A673 (cell line): ENCODE measurements around the gene FOLR2. TPM values are rescaled to one million over a fixed set of nuclear protein-coding genes. Genes with fewer than 3 reads are reported as not detected.

Experiments used
- BruUV-seq: library from RNA; stranded (reverse); fragments of 400-500 nt; replicated peaks from 2 replicates; lab custom pipeline; 2021; lab: Mats Ljungman, UMichigan
- CTCF ChIA-PET: fragments of 300-600 bp; sonication (Branson Sonifier 250); formaldehyde crosslinking; loops from one replicate; lab custom pipeline; 2022; ENCODE audit warnings: antibody characterized with exemption; lab: Charles Lee
- POLR2A ChIA-PET: fragments of 300-600 bp; sonication (Branson Sonifier 250); formaldehyde crosslinking; loops from one replicate; lab custom pipeline; 2022; ENCODE audit warnings: antibody characterized with exemption; ENCODE audit not compliant: low non-redundant PET; lab: Charles Lee
- DNase-seq: peaks from one replicate; pipeline ENCODE4 v3.0.0-alpha.2; 2015; ENCODE audit warnings: low spot score
- H3K27ac ChIP-seq: fragments of 200-600 bp; sonication (generic); 2 replicates; pipeline ENCODE4 v1.5.1; 2016; ENCODE audit warnings: mixed run types, low read depth, mild to moderate bottlenecking, mixed read lengths, antibody characterized with exemption, low read length; ENCODE audit not compliant: poor library complexity, severe bottlenecking
- H3K27me3 ChIP-seq: fragments of 200-600 bp; sonication (generic); replicated peaks from 2 replicates; pipeline ENCODE4 v1.6.1; 2017; ENCODE audit warnings: mixed run types, low read depth, mild to moderate bottlenecking, mixed read lengths, antibody characterized with exemption, low read length; ENCODE audit not compliant: insufficient read depth, poor library complexity
- H3K36me3 ChIP-seq: fragments of 200-600 bp; sonication (generic); 2 replicates; pipeline ENCODE4 v1.6.1; 2016; ENCODE audit warnings: mixed run types, mild to moderate bottlenecking, mixed read lengths, antibody characterized with exemption, low read length; ENCODE audit not compliant: insufficient read depth, poor library complexity, severe bottlenecking
- H3K4me1 ChIP-seq: fragments of 200-600 bp; sonication (generic); 2 replicates; pipeline ENCODE4 v1.6.1; 2017; ENCODE audit warnings: mixed run types, mild to moderate bottlenecking, mixed read lengths, antibody characterized with exemption, low read length; ENCODE audit not compliant: insufficient read depth, poor library complexity, severe bottlenecking
- H3K4me3 ChIP-seq: fragments of 200-600 bp; sonication (generic); 2 replicates; pipeline ENCODE4 v1.5.1; 2016; ENCODE audit warnings: low read depth, mixed run types, mild to moderate bottlenecking, mixed read lengths, low read length; ENCODE audit not compliant: poor library complexity, severe bottlenecking
- H3K9me3 ChIP-seq: fragments of 200-600 bp; sonication (generic); 2 replicates; pipeline ENCODE4 v1.6.1; 2016; ENCODE audit warnings: mixed run types, low read depth, mild to moderate bottlenecking, mixed read lengths, antibody characterized with exemption, low read length; ENCODE audit not compliant: poor library complexity, severe bottlenecking
- EZH2 ChIP-seq: fragments of 200-600 bp; sonication (generic); IDR thresholded peaks from 2 replicates; pipeline ENCODE4 v1.6.1; 2017; ENCODE audit warnings: borderline replicate concordance, low read depth, mild to moderate bottlenecking, mixed read lengths, antibody characterized with exemption, low read length; ENCODE audit not compliant: poor library complexity, severe bottlenecking
- intact Hi-C: fragments of 100-400 bp; cut with micrococcal nuclease; formaldehyde crosslinking; loops from one replicate; pipeline ENCODE4 v1.10.0; 2022; ENCODE audit not compliant: unreplicated experiment
- total RNA-seq: library from RNA; stranded (reverse); gene quantifications from 2 replicates; pipeline ENCODE4 v1.2.3, GENCODE V29; 2021
- TF ChIP-seq, protein P1 (sequence below): fragments of 300-800, 200-600 bp; sonication (generic); conservative IDR thresholded peaks from 2 replicates; pipeline ENCODE4 v1.5.1; 2017; ENCODE audit warnings: low read depth, mild to moderate bottlenecking, antibody characterized with exemption, low read length, moderate library complexity, mixed read lengths

The FOLR2 gene
- total RNA-seq, 1 experiment from 2014 or later: not detected

GRCh38 chr11:72241291-72241781, 24.7 kb downstream of the FOLR2 start:
- H3K27me3 ChIP-seq: peaks cover 73% of the 10 kb centered on the region
- CTCF ChIA-PET: no interaction called here
- POLR2A ChIA-PET: no interaction called here

DNA sequence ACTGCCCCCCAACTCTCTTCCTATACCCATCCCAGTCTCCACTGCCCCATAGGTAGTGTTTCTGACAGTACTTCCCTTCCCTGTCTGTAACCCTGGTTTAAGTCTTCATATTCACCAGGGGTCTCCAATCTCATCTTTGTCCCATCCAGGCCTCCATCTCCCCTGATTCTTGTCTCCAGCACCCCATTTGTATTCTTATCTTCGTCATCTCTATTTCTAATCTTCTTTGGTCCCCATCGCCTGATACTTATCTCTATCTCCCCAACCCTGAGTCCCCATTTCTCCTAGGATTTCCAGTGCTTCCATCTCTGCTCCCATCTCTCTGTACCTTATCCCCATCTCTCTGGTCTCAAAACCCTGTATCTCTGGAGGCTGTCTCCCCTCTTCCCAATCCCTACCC, 25.5 kb downstream of the FOLR2 start:
- Histone ChIP-seq H3K9me3 (no peaks in the 10 kb centered on the region), H3K4me1 (no peaks in the 10 kb centered on the region), H3K27ac (no peak overlapping the region), H3K27me3 (peaks cover 81% of the 10 kb centered on the region), H3K4me3 (no peak overlapping the region), H3K36me3 (peaks cover 5% of the 10 kb centered on the region)
- intact Hi-C loops: no loop called here
- no peak for TF ChIP-seq EZH2
- TF ChIP-seq, protein P1, sequence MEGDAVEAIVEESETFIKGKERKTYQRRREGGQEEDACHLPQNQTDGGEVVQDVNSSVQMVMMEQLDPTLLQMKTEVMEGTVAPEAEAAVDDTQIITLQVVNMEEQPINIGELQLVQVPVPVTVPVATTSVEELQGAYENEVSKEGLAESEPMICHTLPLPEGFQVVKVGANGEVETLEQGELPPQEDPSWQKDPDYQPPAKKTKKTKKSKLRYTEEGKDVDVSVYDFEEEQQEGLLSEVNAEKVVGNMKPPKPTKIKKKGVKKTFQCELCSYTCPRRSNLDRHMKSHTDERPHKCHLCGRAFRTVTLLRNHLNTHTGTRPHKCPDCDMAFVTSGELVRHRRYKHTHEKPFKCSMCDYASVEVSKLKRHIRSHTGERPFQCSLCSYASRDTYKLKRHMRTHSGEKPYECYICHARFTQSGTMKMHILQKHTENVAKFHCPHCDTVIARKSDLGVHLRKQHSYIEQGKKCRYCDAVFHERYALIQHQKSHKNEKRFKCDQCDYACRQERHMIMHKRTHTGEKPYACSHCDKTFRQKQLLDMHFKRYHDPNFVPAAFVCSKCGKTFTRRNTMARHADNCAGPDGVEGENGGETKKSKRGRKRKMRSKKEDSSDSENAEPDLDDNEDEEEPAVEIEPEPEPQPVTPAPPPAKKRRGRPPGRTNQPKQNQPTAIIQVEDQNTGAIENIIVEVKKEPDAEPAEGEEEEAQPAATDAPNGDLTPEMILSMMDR: no peak
- POLR2A ChIA-PET: interaction anchor here (0.7 kb wide), 1 partner anchor 164 kb away, joined by 4 read pairs; no protein-coding TSS in a partner anchor
- DNase-seq: no peak
- CTCF ChIA-PET: interaction anchor here (0.7 kb wide), 1 partner anchor 439 kb away, joined by 4 read pairs; no protein-coding TSS in a partner anchor
- no TSS peak for BruUV-seq

More at GRCh38 chr11:72241291-72241781, 24.7 kb downstream of the FOLR2 start:
- no peak for DNase-seq
- TF ChIP-seq EZH2: no peak
- TF ChIP-seq, protein P1: no peak
- peaks cover 7% of the 10 kb centered on the region for H3K36me3 ChIP-seq
- no peak overlapping the region for H3K27ac ChIP-seq
- no TSS peak for BruUV-seq
- H3K4me1 ChIP-seq: no peaks in the 10 kb centered on the region
- no peaks in the 10 kb centered on the region for H3K9me3 ChIP-seq
- no peak overlapping the region for H3K4me3 ChIP-seq
- intact Hi-C loops: no loop called here

GRCh38 chr11:72243173-72244059, 26.8 kb downstream of the FOLR2 start:
- no peak overlapping the region for H3K4me3 ChIP-seq
- intact Hi-C loops: no loop called here
- TF ChIP-seq EZH2: peak; percentile 12
- TF ChIP-seq, protein P1: no peak
- ChIA-PET POLR2A (no interaction called here), CTCF (interaction anchor here (0.5 to 0.7 kb wide), 3 partner anchors 28 to 107 kb away, joined by 3 read pairs; no protein-coding TSS in a partner anchor)
- H3K9me3 ChIP-seq: no peaks in the 10 kb centered on the region
- H3K4me1 ChIP-seq: no peaks in the 10 kb centered on the region
- H3K27ac ChIP-seq: no peak overlapping the region
- no peak for DNase-seq
- no peaks in the 10 kb centered on the region for H3K36me3 ChIP-seq
- no TSS peak for BruUV-seq
- H3K27me3 ChIP-seq: peaks cover 91% of the 10 kb centered on the region
